ENCODE data around the gene AFAP1L1.
A peak's percentile ranks its signal among the peaks of the same experiment; 100 is the strongest.

AFAP1L1 gene

GRCh38 chr5:149320791-149321330, 49.2 kb downstream of the AFAP1L1 start (continued):
- TF ChIP-seq, protein P1, sequence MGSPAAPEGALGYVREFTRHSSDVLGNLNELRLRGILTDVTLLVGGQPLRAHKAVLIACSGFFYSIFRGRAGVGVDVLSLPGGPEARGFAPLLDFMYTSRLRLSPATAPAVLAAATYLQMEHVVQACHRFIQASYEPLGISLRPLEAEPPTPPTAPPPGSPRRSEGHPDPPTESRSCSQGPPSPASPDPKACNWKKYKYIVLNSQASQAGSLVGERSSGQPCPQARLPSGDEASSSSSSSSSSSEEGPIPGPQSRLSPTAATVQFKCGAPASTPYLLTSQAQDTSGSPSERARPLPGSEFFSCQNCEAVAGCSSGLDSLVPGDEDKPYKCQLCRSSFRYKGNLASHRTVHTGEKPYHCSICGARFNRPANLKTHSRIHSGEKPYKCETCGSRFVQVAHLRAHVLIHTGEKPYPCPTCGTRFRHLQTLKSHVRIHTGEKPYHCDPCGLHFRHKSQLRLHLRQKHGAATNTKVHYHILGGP (tag by site-specific recombination; IDR thresholded peaks at IDR 0.05), result no peak
- no peak for TF ChIP-seq ZSCAN4 (tag by site-specific recombination; IDR thresholded peaks at IDR 0.05)
- TF ChIP-seq ZNF335 (tag by site-specific recombination; conservative IDR thresholded peaks at IDR 0.05), result no peak
- TF ChIP-seq ZNF585B (tag by site-specific recombination; IDR thresholded peaks at IDR 0.05), result no peak
- TF ChIP-seq ZNF558 (tag by site-specific recombination; IDR thresholded peaks at IDR 0.05), result no peak
- TF ChIP-seq ZNF146 (tag by site-specific recombination; IDR thresholded peaks at IDR 0.05), result no peak
- TF ChIP-seq, protein P2, sequence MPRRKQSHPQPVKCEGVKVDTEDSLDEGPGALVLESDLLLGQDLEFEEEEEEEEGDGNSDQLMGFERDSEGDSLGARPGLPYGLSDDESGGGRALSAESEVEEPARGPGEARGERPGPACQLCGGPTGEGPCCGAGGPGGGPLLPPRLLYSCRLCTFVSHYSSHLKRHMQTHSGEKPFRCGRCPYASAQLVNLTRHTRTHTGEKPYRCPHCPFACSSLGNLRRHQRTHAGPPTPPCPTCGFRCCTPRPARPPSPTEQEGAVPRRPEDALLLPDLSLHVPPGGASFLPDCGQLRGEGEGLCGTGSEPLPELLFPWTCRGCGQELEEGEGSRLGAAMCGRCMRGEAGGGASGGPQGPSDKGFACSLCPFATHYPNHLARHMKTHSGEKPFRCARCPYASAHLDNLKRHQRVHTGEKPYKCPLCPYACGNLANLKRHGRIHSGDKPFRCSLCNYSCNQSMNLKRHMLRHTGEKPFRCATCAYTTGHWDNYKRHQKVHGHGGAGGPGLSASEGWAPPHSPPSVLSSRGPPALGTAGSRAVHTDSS (tag by site-specific recombination; IDR thresholded peaks at IDR 0.05), result no peak
- TF ChIP-seq ZNF311 (tag by site-specific recombination; IDR thresholded peaks at IDR 0.05; ENCODE audit: borderline replicate concordance), result no peak
- peak; percentile 70; the same call in 1 of the 2 replicates for TF ChIP-seq ZNF561 (tag by site-specific recombination; IDR thresholded peaks at IDR 0.05; ENCODE audit: borderline replicate concordance)
- TF ChIP-seq, protein P3, sequence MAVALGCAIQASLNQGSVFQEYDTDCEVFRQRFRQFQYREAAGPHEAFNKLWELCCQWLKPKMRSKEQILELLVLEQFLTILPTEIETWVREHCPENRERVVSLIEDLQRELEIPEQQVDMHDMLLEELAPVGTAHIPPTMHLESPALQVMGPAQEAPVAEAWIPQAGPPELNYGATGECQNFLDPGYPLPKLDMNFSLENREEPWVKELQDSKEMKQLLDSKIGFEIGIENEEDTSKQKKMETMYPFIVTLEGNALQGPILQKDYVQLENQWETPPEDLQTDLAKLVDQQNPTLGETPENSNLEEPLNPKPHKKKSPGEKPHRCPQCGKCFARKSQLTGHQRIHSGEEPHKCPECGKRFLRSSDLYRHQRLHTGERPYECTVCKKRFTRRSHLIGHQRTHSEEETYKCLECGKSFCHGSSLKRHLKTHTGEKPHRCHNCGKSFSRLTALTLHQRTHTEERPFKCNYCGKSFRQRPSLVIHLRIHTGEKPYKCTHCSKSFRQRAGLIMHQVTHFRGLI (tag by site-specific recombination; IDR thresholded peaks at IDR 0.05), result no peak
- no peak for TF ChIP-seq ZFP37 (tag by site-specific recombination; IDR thresholded peaks at IDR 0.05)
- no peak for TF ChIP-seq ZNF621 (tag by site-specific recombination; IDR thresholded peaks at IDR 0.05)
- no peak for TF ChIP-seq ZNF529 (tag by site-specific recombination; IDR thresholded peaks at IDR 0.05; ENCODE audit: insufficient replicate concordance)
- no peak; the same call in 1 of the 2 replicates for TF ChIP-seq IKZF3 (tag by site-specific recombination; IDR thresholded peaks at IDR 0.05)
- TF ChIP-seq, protein P4, sequence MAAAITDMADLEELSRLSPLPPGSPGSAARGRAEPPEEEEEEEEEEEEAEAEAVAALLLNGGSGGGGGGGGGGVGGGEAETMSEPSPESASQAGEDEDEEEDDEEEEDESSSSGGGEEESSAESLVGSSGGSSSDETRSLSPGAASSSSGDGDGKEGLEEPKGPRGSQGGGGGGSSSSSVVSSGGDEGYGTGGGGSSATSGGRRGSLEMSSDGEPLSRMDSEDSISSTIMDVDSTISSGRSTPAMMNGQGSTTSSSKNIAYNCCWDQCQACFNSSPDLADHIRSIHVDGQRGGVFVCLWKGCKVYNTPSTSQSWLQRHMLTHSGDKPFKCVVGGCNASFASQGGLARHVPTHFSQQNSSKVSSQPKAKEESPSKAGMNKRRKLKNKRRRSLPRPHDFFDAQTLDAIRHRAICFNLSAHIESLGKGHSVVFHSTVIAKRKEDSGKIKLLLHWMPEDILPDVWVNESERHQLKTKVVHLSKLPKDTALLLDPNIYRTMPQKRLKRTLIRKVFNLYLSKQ (tag by site-specific recombination; IDR thresholded peaks at IDR 0.05; ENCODE audit: borderline replicate concordance), result no peak
- no peak for TF ChIP-seq HOXC10 (CRISPR knock-in tag; IDR thresholded peaks at IDR 0.05)
- TF ChIP-seq ZNF664 (tag by site-specific recombination; IDR thresholded peaks at IDR 0.05), result no peak
- TF ChIP-seq ZNF677 (tag by site-specific recombination; IDR thresholded peaks at IDR 0.05), result no peak
- TF ChIP-seq, protein P5, sequence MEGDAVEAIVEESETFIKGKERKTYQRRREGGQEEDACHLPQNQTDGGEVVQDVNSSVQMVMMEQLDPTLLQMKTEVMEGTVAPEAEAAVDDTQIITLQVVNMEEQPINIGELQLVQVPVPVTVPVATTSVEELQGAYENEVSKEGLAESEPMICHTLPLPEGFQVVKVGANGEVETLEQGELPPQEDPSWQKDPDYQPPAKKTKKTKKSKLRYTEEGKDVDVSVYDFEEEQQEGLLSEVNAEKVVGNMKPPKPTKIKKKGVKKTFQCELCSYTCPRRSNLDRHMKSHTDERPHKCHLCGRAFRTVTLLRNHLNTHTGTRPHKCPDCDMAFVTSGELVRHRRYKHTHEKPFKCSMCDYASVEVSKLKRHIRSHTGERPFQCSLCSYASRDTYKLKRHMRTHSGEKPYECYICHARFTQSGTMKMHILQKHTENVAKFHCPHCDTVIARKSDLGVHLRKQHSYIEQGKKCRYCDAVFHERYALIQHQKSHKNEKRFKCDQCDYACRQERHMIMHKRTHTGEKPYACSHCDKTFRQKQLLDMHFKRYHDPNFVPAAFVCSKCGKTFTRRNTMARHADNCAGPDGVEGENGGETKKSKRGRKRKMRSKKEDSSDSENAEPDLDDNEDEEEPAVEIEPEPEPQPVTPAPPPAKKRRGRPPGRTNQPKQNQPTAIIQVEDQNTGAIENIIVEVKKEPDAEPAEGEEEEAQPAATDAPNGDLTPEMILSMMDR (tag by site-specific recombination; IDR thresholded peaks at IDR 0.05), result no peak
- TF ChIP-seq ZNF654 (tag by site-specific recombination; IDR thresholded peaks at IDR 0.05; ENCODE audit: low read depth), result no peak
- no peak for TF ChIP-seq ZBTB20 (tag by site-specific recombination; IDR thresholded peaks at IDR 0.05)
- TF ChIP-seq ZNF600 (tag by site-specific recombination; IDR thresholded peaks at IDR 0.05), result no peak; the same call in none of the 2 replicates
- TF ChIP-seq OSR2 (tag by site-specific recombination; IDR thresholded peaks at IDR 0.05), result no peak
- TF ChIP-seq ZNF341 (tag by site-specific recombination; IDR thresholded peaks at IDR 0.05; ENCODE audit: low read depth), result no peak
- no peak for TF ChIP-seq TRIM28 (IDR thresholded peaks at IDR 0.05; ENCODE audit: borderline replicate concordance, low read length)
- TF ChIP-seq ZNF48 (tag by site-specific recombination; IDR thresholded peaks at IDR 0.05), result no peak
- no peak for TF ChIP-seq KLF7 (tag by site-specific recombination; IDR thresholded peaks at IDR 0.05; ENCODE audit: borderline replicate concordance)
- peak; percentile 61 for TF ChIP-seq ZFHX2 (tag by site-specific recombination; conservative IDR thresholded peaks at IDR 0.05)
- no peak for TF ChIP-seq ZNF248 (tag by site-specific recombination; IDR thresholded peaks at IDR 0.05)
- TF ChIP-seq SCRT1 (tag by site-specific recombination; IDR thresholded peaks at IDR 0.05; ENCODE audit: borderline replicate concordance), result no peak; the same call in 1 of the 2 replicates
- no peak for TF ChIP-seq ZNF391 (tag by site-specific recombination; IDR thresholded peaks at IDR 0.05; ENCODE audit: borderline replicate concordance, low read depth)
- TF ChIP-seq ZNF133 (tag by site-specific recombination; IDR thresholded peaks at IDR 0.05), result no peak
- no peak for TF ChIP-seq ZNF623 (tag by site-specific recombination; IDR thresholded peaks at IDR 0.05)
- no peak for TF ChIP-seq ZNF626 (tag by site-specific recombination; IDR thresholded peaks at IDR 0.05)

Measured in HEK293 (cell line).